GM23248 (cell line): ENCODE measurements around the gene LCTL.

Experiments used
- EZH2 ChIP-seq: fragments of 200-600 bp; sonication (generic); IDR thresholded peaks from 2 replicates; pipeline ENCODE4 v1.6.1; 2018; ENCODE audit warnings: antibody characterized with exemption, mild to moderate bottlenecking; ENCODE audit not compliant: insufficient read depth, poor library complexity, severe bottlenecking
- EZH2phosphoT487 ChIP-seq: fragments of 200-600 bp; sonication (generic); IDR thresholded peaks from 2 replicates; pipeline ENCODE4 v1.6.1; 2018; ENCODE audit warnings: antibody characterized with exemption, moderate library complexity, mild to moderate bottlenecking, low read depth; ENCODE audit not compliant: insufficient read depth

GRCh38 chr15:66560856-66561525, 4.8 kb downstream of the LCTL start:
- TF ChIP-seq EZH2phosphoT487 (no peak), EZH2 (no peak)
